CD14-positive monocyte (primary cell): ENCODE measurements around the gene GPC5. TPM values are rescaled to one million over a fixed set of nuclear protein-coding genes. Genes with fewer than 3 reads are reported as not detected.

Experiments
- DNase-seq, 3 donors: peaks; one replicate each; pipeline ENCODE4 v3.0.0-alpha.2; 2011 to 2022
- H2AFZ ChIP-seq: 2 replicates; pipeline ENCODE4 v1.6.0; 2012; ENCODE audit warnings: mild to moderate bottlenecking, low read depth, low read length, inconsistent platforms; ENCODE audit not compliant: insufficient read depth, poor library complexity, severe bottlenecking
- H3K27ac ChIP-seq, 2 donors: 1 replicate in 1 of 2; 2 replicates in 1 of 2; pipeline ENCODE4 v1.5.1; 2012 to 2013; ENCODE audit warnings: low read length in 2 of 2, control low read depth in 1 of 2, inconsistent platforms in 1 of 2, low read depth in 1 of 2, mild to moderate bottlenecking in 1 of 2
- H3K27me3 ChIP-seq, 2 donors: one replicate each; pipeline versions ENCODE4 v1.6.0 to v1.6.1; 2011 to 2013; ENCODE audit warnings: low read length in 2 of 2; ENCODE audit not compliant: control insufficient read depth in 2 of 2, insufficient read depth in 2 of 2
- H3K36me3 ChIP-seq, 2 donors: replicated peaks in 1 of 2; 1 replicate in 1 of 2; 2 replicates in 1 of 2; pipeline versions ENCODE4 v1.5.1 to v1.6.1; 2012 to 2013; ENCODE audit warnings: low read length in 2 of 2, control low read depth in 1 of 2, inconsistent platforms in 1 of 2, mild to moderate bottlenecking in 1 of 2; ENCODE audit not compliant: insufficient read depth in 2 of 2, control insufficient read depth in 1 of 2
- H3K4me1 ChIP-seq, 2 donors: 1 replicate in 1 of 2; 2 replicates in 1 of 2; pipeline versions ENCODE4 v1.5.1 to v1.6.1; 2012 to 2013; ENCODE audit warnings: low read length in 2 of 2, control low read depth in 1 of 2, inconsistent platforms in 1 of 2, mild to moderate bottlenecking in 1 of 2, moderate library complexity in 1 of 2; ENCODE audit not compliant: insufficient read depth in 2 of 2, control insufficient read depth in 1 of 2
- H3K4me2 ChIP-seq: replicated peaks from 2 replicates; pipeline ENCODE3; 2012; ENCODE audit warnings: low read length, moderate library complexity, mild to moderate bottlenecking; ENCODE audit not compliant: poor library complexity, severe bottlenecking; ENCODE audit errors: extremely low read depth
- H3K4me3 ChIP-seq, 3 experiments: fragments of 200-600 bp in 1 of 3; sonication (generic) in 1 of 3; replicated peaks in 1 of 3; 1 replicate in 2 of 3; 2 replicates in 1 of 3; pipeline ENCODE4 v1.5.1; 2011 to 2013; ENCODE audit warnings: low read length in 3 of 3, mild to moderate bottlenecking in 3 of 3, control low read depth in 2 of 3, low read depth in 2 of 3, inconsistent platforms in 1 of 3, moderate library complexity in 1 of 3
- H3K79me2 ChIP-seq: 2 replicates; pipeline ENCODE4 v1.6.0; 2012; ENCODE audit warnings: mild to moderate bottlenecking, control low read depth, inconsistent platforms, low read length, moderate library complexity; ENCODE audit not compliant: insufficient read depth
- H3K9ac ChIP-seq: 2 replicates; pipeline ENCODE4 v1.6.0; 2017; ENCODE audit warnings: low read length, mild to moderate bottlenecking; ENCODE audit not compliant: insufficient read depth, poor library complexity, severe bottlenecking
- H3K9me3 ChIP-seq, 2 donors: replicated peaks in 1 of 2; 1 replicate in 1 of 2; 2 replicates in 1 of 2; pipeline versions ENCODE4 v1.5.1 to v1.6.1; 2012 to 2013; ENCODE audit warnings: low read length in 2 of 2, control low read depth in 1 of 2; ENCODE audit not compliant: control insufficient read depth in 1 of 2, insufficient read depth in 1 of 2
- H4K20me1 ChIP-seq: 2 replicates; pipeline ENCODE4 v1.6.0; 2012; ENCODE audit warnings: mild to moderate bottlenecking, low read length, control low read depth, moderate library complexity; ENCODE audit not compliant: insufficient read depth
- H3K27ac Mint-ChIP-seq, 7 donors: one replicate each; pipeline ENCODE4 v1.8.0; 2020; ENCODE audit warnings: mild to moderate bottlenecking in 7 of 7, mixed read lengths in 7 of 7, moderate library complexity in 6 of 7, inconsistent platforms in 2 of 7
- H3K27me3 Mint-ChIP-seq, 3 donors: one replicate each; pipeline ENCODE4 v1.8.0; 2021 to 2022; ENCODE audit warnings: low read depth in 3 of 3, mild to moderate bottlenecking in 3 of 3, mixed read lengths in 3 of 3, moderate library complexity in 3 of 3, inconsistent platforms in 1 of 3
- H3K36me3 Mint-ChIP-seq, 2 donors: one replicate each; pipeline ENCODE4 v1.8.0; 2020; ENCODE audit warnings: mixed read lengths in 2 of 2, inconsistent platforms in 1 of 2, mild to moderate bottlenecking in 1 of 2
- H3K4me1 Mint-ChIP-seq: one replicate; pipeline ENCODE4 v1.8.0; 2020; ENCODE audit warnings: mild to moderate bottlenecking, mixed read lengths
- H3K4me3 Mint-ChIP-seq, 2 donors: one replicate each; pipeline ENCODE4 v1.8.0; 2020; ENCODE audit warnings: mild to moderate bottlenecking in 2 of 2, mixed read lengths in 2 of 2, moderate library complexity in 1 of 2
- H3K9me3 Mint-ChIP-seq, 7 donors: one replicate each; pipeline ENCODE4 v1.8.0; 2020 to 2022; ENCODE audit warnings: mixed read lengths in 7 of 7, mild to moderate bottlenecking in 6 of 7, moderate library complexity in 6 of 7, inconsistent platforms in 2 of 7
- CTCF ChIP-seq: fragments of 200-600 bp; IDR thresholded peaks from one replicate; pipeline ENCODE4 v1.8.0; 2022; ENCODE audit warnings: antibody characterized with exemption, mild to moderate bottlenecking
- WGBS: methylation state at CpG from one replicate; pipeline ENCODE4 v1.1.5; 2013; ENCODE audit warnings: missing lambda C conversion rate; ENCODE audit not compliant: insufficient coverage; 5-methylcytosine and 5-hydroxymethylcytosine counted together
- intact Hi-C, 2 donors: fragments of 100-400 bp; cut with micrococcal nuclease; formaldehyde crosslinking; loops; one replicate each; pipeline versions ENCODE4 v1.15.0 to v1.15.1; 2023
- polyA plus RNA-seq, 3 donors: library from polyadenylated mRNA; depleted of rRNA in 1 of 3; unstranded in 2 of 3; stranded (reverse) in 1 of 3; fragments of 300-500 nt in 2 of 3; fragments of >200 nt in 1 of 3; fragmentation: Illumina TruSeq in 2 of 3; gene quantifications; 1 replicate in 2 of 3; 2 replicates in 1 of 3; pipeline ENCODE4 v1.2.3, GENCODE V29; 2012 to 2021

GPC5 gene
- polyA plus RNA-seq, 3 donors = not detected

- Histone ChIP-seq H3K36me3 (no peaks in the 10 kb centered on the region), H3K79me2 (no peaks in the 10 kb centered on the region), H3K9me3 (peaks cover 11 to 12% of the 10 kb centered on the region in 2 donors), H3K27me3 (no peaks in the 10 kb centered on the region), H4K20me1 (no peaks in the 10 kb centered on the region), H2AFZ (no peak overlapping the region), H3K27ac (no peak overlapping the region), H3K4me3 (no peak overlapping the region), H3K4me2 (no peak overlapping the region), H3K4me1 (no peaks in the 10 kb centered on the region), H3K9ac (no peak overlapping the region)
- no peak overlapping the region for H3K27ac Mint-ChIP-seq
- TF ChIP-seq CTCF = no peak
- intact Hi-C loops = no loop called here
- H3K9me3 Mint-ChIP-seq = peaks cover 2 to 12% (median 7%) of the 10 kb centered on the region in 7 donors
- no peaks in the 10 kb centered on the region for H3K27me3 Mint-ChIP-seq
- no peak overlapping the region for H3K4me3 Mint-ChIP-seq
- WGBS = 60% methylated on average over 1 of the region's 1 CpG
- DNase-seq = no peak
- H3K36me3 Mint-ChIP-seq = no peaks in the 10 kb centered on the region
- H3K4me1 Mint-ChIP-seq = no peaks in the 10 kb centered on the region
Measured at GRCh38 chr13:92355213-92355612, 956.8 kb downstream of the GPC5 start.

- Histone ChIP-seq H3K79me2 (no peaks in the 10 kb centered on the region), H3K36me3 (no peaks in the 10 kb centered on the region), H3K9ac (no peak overlapping the region), H3K27me3 (no peaks in the 10 kb centered on the region), H3K4me3 (no peak overlapping the region), H3K4me2 (no peak overlapping the region), H3K4me1 (no peaks in the 10 kb centered on the region), H3K27ac (no peak overlapping the region), H3K9me3 (peaks cover 15 to 29% of the 10 kb centered on the region in 2 donors), H2AFZ (no peak overlapping the region), H4K20me1 (no peaks in the 10 kb centered on the region)
- H3K4me1 Mint-ChIP-seq = no peaks in the 10 kb centered on the region
- no peak for TF ChIP-seq CTCF
- H3K9me3 Mint-ChIP-seq = peaks cover 0 to 15% (median 11%) of the 10 kb centered on the region in 7 donors
- H3K27me3 Mint-ChIP-seq = peaks cover 0 to 2% (median 0%) of the 10 kb centered on the region in 3 donors
- H3K4me3 Mint-ChIP-seq = no peak overlapping the region
- H3K36me3 Mint-ChIP-seq = no peaks in the 10 kb centered on the region
- 28% methylated on average over 2 of the region's 2 CpGs for WGBS
- no peak for DNase-seq
- intact Hi-C loops = no loop called here
- no peak overlapping the region for H3K27ac Mint-ChIP-seq
Measured at GRCh38 chr13:92362717-92363116, 964.3 kb downstream of the GPC5 start.
